HS-5 (cell line): ENCODE data around the gene TVP23C.
"Not testable (repeated sequence)": the region's sequence is repeated elsewhere in the genome, so short reads cannot be mapped to it uniquely, and the experiment has no call there.

Experiments used
- DNase-seq: peaks from one replicate; pipeline ENCODE4 v3.0.0-alpha.2; 2012; ENCODE audit warnings: low read depth

TVP23C gene

DNA sequence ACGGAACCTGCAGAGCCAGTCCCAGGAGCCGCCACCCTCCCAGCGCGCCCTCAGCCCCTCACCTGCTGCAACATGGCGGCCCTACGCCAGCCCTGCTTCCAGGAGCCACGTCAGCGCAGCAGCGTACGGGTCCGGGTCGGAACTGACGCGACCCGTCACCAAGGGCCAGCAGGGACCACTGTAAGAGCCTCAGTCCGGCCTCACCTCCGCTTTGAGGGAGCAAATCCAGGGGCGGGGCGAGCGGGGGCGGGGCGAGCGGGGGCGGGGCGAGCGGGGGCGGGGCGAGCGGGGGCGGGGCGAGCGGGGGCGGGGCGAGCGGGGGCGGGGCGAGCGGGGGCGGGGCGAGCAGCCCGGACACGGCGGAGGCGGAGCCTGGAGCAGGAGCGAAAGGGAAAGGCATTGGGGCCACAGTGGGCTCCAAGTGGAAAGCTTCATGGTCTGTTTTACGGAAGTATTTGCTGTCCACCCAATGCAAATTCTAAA, at the start of gene TVP23C:
TVP23C (minus strand) TSS at position 109 of the 483 bp plus-strand sequence; CDS start at position 74, 35 bp downstream.
- peak; percentile 13 for DNase-seq

DNA sequence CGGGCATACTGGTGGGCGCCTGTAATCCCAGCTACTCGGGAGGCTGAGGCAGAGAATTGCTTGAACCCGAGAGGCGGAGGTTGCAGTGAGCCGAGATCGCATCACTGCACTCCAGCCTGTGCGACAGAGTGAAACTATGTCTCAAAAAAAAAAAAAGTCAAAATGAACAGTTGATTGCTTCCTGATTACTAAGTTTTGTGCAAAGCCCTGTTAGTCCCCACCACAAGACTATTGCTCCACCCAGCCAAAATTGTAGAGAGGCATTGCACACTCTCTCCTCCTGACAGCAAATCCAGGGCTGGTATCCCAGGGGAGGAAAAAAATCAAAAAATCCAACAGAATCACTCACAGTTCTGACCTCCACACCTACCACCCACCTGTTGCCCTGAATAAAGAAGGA, 29.7 kb upstream of the TVP23C start:
- DNase-seq = not testable (repeated sequence)

DNA sequence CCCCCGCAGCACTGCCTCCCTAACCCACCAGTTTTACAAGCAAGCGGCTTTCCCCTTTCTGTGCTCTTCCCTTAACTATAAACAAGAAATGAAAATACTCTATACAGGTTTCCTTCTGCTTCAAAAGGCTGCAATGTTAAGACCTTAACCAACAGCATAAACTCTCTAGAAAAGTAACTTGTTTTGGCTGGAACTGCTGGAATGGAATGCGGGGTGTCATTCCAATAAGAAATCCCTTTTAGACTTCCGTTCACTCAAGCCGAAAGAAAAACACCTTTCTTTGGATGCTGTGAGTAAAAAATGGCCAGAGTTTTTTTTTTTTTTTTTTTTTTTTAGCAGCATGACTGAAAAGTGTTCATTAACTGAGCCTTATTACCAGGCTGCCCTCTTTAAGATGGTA, 28.7 kb upstream of the TVP23C start:
- not testable (repeated sequence) for DNase-seq

DNA sequence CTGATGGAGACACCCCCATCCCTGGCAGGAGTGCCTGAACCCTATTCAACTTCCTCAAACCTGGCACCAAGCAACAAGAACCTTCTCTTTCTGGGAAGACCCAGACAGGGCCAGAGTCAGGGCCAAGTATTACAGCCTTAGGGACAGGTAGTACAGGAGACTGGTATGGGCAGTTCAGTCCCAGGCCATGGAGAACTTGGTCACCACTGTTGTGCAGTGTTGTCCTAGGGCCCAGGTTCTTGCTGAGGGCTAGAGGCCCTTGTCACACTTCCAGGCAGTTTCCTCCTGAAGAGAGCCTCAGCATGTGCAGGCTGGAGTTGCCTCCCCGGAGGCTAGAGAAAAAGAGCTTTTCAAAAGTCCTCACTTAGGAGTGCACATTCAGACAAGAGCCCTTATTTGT, 27.6 kb upstream of the TVP23C start:
- not testable (repeated sequence) for DNase-seq

DNA sequence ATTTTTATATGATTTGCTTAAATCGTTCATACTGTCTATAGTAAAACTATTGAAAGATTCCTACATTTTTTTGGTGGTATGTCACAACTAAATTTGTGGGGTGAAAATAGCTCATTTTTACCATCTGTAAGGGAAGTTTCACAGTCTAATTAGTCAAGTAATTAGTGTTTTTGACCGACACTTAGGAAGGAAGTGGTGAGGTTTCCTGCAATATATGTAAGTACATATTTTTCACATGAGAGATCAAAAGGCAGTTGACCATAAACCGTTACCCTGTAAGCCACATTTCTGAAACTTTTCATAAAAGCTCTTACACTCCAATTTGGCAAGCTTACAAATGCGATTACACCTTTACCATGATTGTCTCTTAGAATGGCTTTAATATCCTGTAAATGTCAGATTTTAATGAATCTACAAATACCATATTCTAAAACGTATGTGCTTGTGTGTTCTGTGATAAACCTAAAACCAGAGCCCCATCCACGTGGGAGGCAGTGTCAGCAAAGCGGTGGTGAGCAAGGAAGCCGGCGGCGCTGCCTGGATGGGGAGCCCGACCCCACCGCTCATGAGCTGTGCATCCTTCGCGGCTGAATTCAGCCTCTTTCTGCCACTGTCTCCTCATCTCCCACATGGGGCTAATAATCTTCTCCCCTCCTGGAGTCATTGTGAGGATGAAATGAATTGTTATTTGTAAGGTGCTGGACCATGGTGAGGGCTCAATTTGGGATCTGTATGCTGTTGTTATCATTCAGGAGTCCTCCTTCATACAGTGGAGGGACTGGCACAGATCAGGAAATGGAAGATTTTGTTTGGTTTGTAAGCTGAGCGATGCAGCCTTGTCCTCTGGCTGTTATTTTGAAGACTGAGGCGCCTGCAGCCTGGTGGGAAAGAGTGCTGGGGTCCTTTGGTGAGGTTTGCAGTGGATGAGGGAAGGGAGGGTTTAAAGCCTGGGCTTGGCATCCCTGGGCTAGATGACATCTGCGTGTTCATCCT, 26.6 kb upstream of the TVP23C start:
- DNase-seq = not testable (repeated sequence)

DNA sequence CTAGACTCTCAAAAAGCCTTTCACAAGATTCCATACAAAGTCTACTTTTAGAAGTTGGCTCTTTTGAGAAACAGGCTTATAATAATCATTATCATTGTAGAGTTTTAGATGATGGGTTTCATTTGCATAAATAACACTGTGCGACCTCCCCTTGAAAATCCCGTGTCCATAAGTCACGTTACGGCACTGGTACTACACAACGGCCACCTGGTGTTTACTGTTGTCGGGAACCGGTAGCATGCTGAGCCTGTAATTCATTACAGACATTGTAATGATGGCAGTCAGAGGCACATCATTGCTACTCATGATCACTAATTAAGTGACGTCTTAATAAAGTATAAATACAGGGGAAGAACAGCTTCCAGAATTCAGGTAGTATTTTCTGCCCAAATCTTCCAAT, 24.7 kb upstream of the TVP23C start:
- not testable (repeated sequence) for DNase-seq

DNA sequence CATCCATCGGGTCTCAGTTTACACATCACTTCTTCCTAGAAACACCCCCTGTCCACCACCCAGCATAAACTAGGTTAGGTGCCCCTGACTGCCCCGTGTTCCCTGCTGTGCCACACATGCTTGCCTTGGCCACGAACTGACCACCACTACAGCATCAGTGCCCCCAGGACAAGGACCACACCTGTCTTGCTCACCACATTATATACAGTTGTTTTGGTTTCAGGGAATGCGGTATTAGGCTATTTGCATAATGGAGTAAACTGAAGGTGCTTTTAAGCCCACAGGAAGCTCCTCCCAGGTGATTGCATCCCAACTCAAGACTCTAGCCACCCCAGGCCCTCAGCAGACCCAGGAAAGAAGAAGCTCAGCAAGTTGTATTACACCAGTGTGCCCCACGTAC, 20.0 kb upstream of the TVP23C start:
- DNase-seq = not testable (repeated sequence)

DNA sequence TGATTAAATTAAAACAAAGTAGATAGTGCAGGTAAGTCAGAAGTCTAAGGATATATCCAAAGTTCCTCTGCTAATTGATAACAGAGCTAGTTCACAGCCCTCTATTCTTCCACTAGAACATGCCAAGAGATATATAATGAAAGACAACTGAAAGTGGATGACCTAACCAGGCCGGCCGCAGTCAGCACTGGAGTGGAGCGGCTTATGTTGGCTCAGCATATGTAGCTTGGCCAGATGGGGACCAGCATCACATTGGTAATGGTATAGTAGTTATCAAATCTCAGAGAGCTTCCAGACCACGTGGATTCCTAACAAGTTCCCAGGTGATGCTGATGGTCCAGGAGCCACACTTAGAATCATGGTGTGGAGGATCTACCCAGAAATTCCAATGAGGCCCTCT, 18.2 kb upstream of the TVP23C start:
- not testable (repeated sequence) for DNase-seq

DNA sequence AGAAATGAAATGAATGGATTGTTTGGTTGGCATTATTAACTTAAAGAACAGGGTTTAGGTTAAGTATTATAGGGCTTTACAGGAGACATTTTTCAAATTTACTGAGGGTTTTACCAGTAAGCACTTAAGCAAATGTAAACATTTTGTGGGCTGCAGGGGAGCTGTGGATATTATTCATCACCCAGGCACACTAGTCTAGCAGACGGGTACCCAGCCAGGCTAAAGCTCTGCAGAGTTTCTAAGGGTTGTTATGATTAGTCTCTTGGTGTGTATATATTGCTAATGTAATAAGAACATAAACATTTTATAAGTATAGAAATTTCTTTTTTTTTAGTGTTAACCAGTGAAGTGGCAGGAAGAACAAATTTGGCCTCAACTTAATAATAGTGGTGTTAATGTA, 13.6 kb upstream of the TVP23C start:
- DNase-seq = not testable (repeated sequence)

DNA sequence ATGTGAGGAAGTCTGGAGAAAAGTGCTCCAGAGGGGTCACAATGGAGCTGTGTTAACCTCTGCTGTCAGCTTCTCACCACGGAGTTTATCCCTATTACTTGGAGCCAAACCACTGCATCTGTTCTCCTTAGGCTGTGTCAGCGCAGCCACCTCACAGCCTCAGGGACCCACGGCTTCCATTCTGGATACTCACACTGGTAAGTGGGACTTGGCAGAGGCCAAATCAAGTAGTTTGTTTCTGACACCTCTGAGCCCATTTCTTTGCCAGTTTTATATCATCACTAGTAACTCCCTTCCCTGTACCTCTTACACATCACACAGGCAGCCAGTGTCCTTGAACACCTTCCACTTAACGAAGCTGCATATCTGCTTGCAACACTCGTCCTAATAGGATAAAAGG, 11.4 kb upstream of the TVP23C start:
- DNase-seq = not testable (repeated sequence)

DNA sequence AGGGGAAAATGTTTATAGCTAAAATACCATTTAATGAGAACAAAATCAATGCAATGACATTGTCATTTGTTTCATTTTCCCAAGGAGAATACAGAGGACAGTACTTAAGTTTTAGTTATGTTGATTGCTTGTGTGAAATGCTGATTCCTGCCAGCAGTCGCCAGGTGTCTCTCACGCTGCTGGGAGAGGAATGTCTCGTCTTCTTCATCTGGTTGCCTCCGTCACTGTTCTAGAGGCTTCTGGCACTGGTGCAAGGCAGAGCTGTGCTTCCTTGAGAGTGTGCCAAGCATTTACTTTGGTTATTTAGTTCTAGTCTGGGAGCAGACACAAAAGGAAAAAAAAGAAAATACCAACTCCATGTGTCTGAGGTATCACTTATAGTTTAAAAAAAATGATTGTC, 10.6 kb upstream of the TVP23C start:
- DNase-seq = not testable (repeated sequence)

DNA sequence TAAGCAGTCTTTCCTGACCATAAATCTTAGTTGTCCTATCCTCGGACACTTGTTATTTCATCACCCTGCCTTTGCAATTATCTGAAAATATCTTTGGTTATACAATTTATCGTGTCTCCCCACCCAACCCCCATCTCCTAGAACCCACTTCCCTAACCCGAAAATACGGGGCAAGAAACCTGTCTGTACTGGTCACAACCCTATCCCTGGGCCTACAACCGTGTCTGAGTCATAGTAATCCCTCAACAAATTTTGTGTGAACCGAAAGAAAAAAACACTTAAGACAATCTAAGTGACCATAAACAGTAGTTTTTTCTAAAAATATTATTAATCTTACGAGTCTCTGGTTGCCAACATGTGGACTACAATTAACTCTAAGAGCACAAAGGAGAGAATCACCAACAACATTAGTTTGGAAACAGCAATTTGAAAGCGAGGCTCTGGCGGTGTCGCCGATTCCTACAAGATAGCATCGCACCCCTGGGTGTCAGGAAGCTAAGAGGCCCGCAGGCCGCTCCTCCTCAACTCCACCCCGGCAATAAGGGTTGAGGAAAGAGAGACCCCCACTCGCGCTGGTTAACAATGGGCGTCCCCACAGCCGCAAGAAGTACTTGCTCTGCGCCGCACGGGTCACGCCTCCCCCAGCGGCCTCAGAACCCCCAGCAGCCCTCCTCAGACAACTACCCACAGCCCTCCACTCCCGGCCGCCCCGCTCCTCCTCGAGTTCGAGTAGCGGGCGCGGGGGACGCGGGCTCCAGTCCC, 489 bp downstream of the TVP23C start:
- DNase-seq = not testable (repeated sequence)

DNA sequence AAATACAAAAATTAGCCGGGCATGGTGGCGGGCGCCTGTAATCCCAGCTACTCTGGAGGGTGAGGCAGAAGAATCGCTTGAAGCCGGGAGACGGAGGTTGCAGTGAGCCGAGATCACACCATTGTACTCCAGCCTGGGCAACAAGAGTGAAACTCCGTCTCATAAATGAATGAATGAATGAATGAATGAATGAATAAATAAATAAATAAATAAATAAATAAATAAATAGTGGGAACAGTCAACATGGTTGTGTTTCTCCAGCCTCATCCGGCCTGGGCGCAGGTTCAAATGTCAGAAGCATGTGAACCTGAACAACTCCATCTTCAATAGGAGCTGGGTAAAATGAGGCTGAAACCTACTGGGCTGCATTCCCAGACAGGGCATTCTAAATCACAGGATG, 1.8 kb downstream of the TVP23C start:
- DNase-seq = not testable (repeated sequence)

DNA sequence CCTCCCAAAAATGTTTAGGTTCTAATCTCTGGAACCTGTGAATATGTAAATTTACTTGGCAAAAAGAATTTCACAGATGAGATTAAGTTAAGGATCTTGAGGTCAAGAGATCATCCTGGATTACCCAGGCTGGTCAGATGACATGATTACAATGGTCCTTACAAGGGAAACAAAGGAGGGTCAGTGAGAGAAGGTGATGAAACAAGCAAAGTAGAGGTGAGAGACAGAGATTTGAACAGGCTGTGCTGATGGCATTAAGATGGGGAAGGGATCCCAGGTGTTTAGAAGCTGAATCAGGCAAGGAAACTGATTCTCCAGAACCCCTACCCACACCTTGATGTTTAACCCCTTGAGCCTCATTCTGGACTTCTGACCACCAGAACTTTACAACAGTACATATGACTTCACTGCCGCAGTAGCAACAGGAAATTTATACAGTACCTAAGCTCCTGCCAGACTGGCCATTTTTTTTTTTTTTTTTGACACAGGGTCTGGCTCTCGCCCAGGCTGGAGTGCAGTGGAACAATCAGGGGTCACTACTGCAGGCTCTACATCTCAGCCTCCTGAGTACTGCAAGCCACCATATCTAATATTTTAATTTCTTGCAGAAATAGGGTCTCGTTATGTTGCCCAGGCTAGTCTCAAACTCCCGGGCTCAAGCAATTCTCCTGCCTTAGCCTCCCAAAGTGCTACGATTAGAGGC, 4.7 kb downstream of the TVP23C start:
- not testable (repeated sequence) for DNase-seq

DNA sequence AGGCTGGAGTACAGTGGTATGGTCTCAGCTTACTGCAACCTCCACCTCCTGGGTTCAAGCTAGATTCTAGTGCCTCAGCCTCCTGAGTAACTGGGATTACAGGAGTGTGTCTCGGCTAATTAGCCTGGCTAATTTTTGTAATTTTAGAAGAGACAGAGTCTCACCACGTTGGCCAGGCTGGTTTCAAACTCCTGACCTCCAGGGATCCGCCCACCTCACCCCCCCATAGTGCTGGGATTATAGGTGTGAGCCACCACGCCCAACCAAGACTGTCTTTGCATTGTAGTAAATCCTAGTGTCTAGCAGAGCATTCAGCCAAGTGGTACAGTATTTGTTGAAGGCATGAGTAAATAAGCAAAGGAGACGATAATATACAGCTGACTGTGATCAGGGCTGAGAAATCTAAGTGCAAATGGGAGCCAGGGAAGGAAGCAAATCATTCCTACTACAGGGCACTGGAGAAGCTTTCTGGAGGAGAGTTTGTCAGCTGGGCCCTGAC, 5.9 kb downstream of the TVP23C start:
- not testable (repeated sequence) for DNase-seq

DNA sequence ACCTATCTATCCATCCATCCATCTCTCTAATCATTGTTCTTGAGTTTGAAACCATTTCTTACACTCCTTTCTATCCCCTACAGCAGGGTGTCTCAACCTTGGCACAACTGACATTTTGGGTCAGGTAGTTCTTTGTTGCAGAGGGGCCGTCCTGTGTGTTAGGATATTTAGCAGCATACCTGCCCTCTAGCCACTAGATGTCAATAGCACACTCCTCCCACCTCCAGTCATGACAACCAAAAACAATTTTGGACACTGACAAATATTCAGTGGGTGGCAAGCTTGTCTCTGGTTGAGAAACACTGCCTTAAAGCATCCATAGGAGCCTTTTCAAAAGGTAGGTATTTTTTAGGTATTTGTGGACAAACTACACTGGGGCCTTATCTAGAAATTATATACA, 10.4 kb downstream of the TVP23C start:
- DNase-seq = not testable (repeated sequence)

DNA sequence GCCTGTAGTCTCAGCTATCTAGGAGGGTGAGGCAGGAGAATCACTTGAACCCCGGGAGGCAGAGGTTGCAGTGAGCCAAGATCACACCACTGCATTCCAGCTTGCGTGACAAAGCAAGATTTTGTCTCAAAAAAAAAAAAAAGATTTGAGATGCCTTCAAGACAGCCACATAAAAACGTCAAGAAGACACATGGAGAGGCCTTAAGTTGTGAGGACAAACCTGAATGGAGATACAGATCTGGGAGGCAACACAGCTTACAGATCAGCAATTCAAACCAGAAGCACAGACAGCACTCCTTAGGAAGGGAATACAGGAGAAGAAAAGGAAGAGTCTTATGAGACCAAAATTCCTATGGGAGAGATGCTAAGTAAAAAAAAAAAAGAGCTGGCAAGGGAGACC, 13.7 kb downstream of the TVP23C start:
- not testable (repeated sequence) for DNase-seq

DNA sequence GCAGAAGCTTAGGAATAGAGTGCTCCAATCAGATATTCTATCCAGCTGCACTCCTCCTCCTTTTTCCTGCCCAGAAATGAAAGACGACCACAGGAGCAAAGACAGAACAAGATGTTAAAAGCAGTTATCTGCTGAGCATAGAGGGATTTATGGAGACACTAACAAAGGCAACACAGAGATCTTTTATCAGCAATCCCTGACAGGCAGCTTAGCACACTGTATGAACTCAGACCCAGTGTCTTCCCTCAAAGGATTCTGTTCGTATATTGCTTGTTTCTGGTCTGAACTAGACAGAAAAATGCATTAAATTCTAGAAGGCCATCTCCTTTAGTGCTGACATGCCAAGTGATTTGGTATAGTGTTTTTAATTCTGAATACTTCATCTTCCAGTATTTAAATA, 16.7 kb downstream of the TVP23C start:
- DNase-seq = not testable (repeated sequence)

DNA sequence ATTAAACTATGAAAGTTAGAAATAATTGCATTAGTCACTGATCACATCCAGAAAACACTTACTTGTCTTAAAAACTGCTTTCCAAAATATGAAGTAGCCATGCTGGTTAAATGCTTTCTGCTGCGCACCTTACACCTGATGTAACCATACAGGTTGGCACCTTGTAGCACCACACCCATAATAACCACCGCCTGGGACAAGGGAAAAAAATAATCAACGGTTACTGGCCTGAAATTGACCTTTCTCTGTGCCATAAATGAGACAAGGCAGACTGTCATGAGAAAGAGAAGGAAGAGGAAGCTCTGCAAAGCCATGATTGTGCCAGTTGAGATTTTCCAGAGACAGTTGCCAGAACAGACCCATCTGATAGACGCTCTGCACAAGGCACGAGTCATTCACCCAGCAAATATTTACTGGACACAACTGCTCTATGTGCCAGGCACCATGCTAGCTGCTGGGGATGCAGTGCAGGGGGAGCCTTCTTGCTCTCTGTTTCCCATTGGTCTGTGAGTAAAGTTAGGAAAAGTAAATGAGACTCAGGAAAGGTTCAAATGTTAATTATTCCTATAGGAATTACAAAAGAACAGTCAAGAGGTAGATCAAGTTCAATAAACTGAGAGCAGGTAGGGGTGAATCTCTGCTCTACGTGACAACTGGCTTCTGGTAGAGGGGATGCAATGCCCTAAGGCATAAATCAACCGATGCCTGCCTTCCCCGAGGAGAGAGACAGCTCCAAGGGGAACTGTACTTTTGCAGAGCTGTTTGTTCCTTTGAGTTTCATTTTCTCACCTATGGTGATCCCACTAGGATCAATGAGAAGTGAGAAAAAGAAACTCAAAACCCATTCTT, 22.7 kb downstream of the TVP23C start:
- not testable (repeated sequence) for DNase-seq

DNA sequence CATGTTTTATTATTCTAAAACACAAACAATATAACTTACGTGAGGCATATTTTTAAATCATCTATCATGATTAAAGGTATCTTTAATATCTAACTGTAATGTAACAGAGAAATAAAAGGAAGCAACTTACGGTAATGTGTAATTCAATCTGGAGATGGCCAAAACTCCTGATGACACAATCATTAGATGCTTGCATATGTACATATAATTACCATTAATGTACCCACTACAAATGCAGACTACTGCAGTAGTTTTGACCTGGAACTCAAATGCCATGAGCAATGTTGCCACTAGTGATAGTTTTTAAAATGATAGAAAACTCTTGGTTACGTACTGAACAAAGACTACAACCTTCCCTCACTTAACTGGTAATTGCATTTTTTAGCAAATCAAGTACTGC, 30.2 kb downstream of the TVP23C start:
- not testable (repeated sequence) for DNase-seq
